ENCODE data around the gene UMPS. TPM values are rescaled to one million over a fixed set of nuclear protein-coding genes. Genes with fewer than 3 reads are reported as not detected.

UMPS gene
- total RNA-seq, 1 donor from 2014 or later, result 50.3 TPM

DNA sequence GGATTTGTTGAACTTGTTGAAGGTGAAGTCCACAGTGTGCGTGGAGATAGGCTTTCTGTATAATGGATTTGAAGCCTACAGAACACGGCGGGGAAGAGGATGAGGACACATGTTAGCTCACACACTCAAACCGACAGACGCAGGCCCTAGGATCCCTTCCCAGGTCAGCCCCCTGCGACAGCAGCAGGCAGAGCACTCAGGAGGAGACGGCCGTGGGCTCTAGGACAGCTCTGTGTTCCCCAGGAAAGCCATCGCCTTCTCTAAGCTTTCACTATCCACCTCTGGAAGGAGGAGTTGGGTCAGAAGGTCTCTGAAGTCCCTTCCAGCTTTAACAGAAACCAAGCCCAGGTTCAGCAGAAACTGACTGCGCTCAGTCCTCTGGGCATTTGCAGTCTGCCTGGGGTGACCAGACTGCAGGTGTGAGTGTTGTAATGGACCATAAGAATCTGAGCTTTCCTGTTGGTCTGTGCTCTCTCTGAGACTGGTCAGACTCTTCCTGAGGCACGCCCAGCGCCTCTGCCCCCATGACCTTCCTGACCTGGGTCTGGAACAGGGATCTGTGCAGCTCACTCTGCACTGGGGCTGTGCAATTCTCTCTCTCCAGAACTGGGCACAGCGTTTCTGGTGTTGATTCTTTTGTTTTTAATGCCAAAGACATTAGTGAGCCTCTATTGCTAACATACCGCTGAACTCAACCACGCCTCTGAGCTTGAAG, 33.5 kb downstream of the UMPS start:
- Mint-ChIP-seq H3K36me3 (ENCODE audit: insufficient read depth) (peaks cover 5% of the 10 kb centered on the region), H3K9me3 (ENCODE audit: low read depth) (no peaks in the 10 kb centered on the region), H3K4me1 (ENCODE audit: low read depth) (peaks cover 3% of the 10 kb centered on the region), H3K27me3 (peaks cover 4% of the 10 kb centered on the region), H3K4me3 (ENCODE audit: low read depth) (no peak overlapping the region), H3K27ac (peak overlapping the region; percentile 30)
- DNase-seq (ENCODE audit: low spot score, unreplicated experiment), result no peak
- TF ChIP-seq CTCF (IDR thresholded peaks at IDR 0.05; ENCODE audit: unreplicated experiment), result no peak

- no peak overlapping the region for H3K27ac Mint-ChIP-seq
- DNase-seq (ENCODE audit: low spot score, unreplicated experiment), result no peak
- peaks cover 3% of the 10 kb centered on the region for H3K4me1 Mint-ChIP-seq (ENCODE audit: low read depth)
- H3K27me3 Mint-ChIP-seq, result no peaks in the 10 kb centered on the region
- no peaks in the 10 kb centered on the region for H3K9me3 Mint-ChIP-seq (ENCODE audit: low read depth)
- H3K36me3 Mint-ChIP-seq (ENCODE audit: insufficient read depth), result peaks cover 5% of the 10 kb centered on the region
- no peak for TF ChIP-seq CTCF (IDR thresholded peaks at IDR 0.05; ENCODE audit: unreplicated experiment)
- H3K4me3 Mint-ChIP-seq (ENCODE audit: low read depth), result no peak overlapping the region
Observed at GRCh38 chr3:124764746-124765145, 34.5 kb downstream of the UMPS start.

DNA sequence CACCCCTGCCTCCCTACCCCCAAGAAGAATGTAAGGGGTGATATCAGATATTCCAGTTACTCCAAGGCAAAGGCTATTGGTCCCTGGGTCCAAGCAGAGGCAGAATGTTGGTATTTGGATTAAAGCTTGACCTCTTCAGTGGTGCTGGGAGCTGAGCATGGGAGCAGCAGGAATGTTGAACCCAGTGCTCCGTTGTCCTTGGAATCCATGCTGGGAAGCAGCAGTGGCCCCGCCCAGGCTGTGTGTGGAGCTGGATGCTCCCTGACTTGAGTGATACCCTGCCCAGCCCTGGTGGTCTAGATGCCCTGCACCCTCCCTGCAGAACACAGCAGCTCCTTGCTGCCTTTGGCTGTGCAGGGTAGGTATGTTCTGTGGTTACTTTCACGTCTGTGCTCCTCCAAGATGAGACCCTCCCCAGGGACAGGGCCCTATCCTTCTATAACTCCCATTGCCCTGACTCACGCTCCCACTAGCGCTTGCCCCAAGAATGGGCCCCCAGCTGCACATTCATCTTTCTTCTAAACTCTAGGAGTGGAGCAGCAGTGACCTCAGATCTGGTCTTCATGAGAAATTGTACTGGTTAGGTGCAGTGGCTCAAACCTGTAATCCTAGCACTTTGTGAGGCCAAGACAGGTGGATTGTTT, 35.1 kb downstream of the UMPS start:
- no peak for DNase-seq (ENCODE audit: low spot score, unreplicated experiment)
- Mint-ChIP-seq H3K4me3 (ENCODE audit: low read depth) (no peak overlapping the region), H3K27ac (no peak overlapping the region), H3K4me1 (ENCODE audit: low read depth) (peaks cover 3% of the 10 kb centered on the region), H3K27me3 (no peaks in the 10 kb centered on the region), H3K9me3 (ENCODE audit: low read depth) (no peaks in the 10 kb centered on the region), H3K36me3 (ENCODE audit: insufficient read depth) (peaks cover 5% of the 10 kb centered on the region)
- TF ChIP-seq CTCF (IDR thresholded peaks at IDR 0.05; ENCODE audit: unreplicated experiment), result no peak

DNA sequence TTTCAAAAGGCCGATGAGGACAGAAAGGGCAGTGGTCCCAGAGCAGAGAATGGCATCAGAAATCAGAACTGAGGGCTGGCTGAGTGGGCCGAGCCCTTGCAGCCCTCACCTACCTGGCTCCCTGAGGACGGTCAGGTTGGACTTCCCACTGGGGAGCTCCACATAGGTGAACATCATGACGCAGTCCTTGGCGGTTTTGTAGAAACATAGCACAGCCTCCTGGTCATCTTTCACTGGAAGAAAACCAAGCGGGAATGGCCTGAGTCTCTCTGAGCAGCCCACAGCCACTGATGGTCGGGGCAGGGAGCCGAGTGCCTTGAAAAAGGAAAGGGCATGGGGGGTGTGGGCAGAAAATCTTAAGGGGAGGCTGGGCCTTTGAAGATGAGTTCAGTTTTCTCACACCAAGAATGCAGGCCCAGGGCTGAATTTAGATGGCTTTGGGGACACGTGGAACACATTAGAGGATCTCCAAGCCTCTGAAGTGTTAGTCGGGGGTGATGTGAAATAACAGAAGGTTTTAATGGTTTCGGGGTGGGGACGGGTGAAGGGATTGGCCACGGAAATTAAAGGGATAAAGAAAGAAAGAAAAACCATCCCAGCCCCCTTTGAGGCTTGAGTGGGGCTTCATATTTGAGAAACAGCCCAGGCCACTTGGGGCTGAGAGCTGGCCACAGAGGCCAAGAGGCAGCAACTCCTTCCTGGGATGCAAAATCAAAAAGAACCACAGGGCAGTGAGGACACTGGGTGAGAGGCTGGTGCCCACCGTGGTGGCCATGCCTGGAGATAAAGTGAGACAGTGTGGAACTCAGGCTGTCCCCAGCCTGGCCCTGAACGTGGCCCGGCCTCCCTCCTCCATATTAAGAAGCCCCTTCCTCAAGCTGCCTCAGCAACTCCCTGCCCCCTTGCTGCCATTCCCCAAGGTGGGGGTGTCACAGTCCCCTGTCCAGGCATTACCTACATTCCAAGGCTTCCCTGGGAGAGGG, 36.2 kb downstream of the UMPS start:
- Mint-ChIP-seq H3K36me3 (ENCODE audit: insufficient read depth) (peaks cover 7% of the 10 kb centered on the region), H3K4me1 (ENCODE audit: low read depth) (peaks cover under 1% of the 10 kb centered on the region), H3K4me3 (ENCODE audit: low read depth) (no peak overlapping the region), H3K27ac (no peak overlapping the region), H3K9me3 (ENCODE audit: low read depth) (no peaks in the 10 kb centered on the region), H3K27me3 (no peaks in the 10 kb centered on the region)
- no peak for TF ChIP-seq CTCF (IDR thresholded peaks at IDR 0.05; ENCODE audit: unreplicated experiment)
- no peak for DNase-seq (ENCODE audit: low spot score, unreplicated experiment)

GRCh38 chr3:124767264-124767663, 37.0 kb downstream of the UMPS start:
- Mint-ChIP-seq H3K27me3 (no peaks in the 10 kb centered on the region), H3K27ac (no peak overlapping the region), H3K9me3 (ENCODE audit: low read depth) (no peaks in the 10 kb centered on the region), H3K4me1 (ENCODE audit: low read depth) (no peaks in the 10 kb centered on the region), H3K4me3 (ENCODE audit: low read depth) (no peak overlapping the region), H3K36me3 (ENCODE audit: insufficient read depth) (peaks cover 7% of the 10 kb centered on the region)
- TF ChIP-seq CTCF (IDR thresholded peaks at IDR 0.05; ENCODE audit: unreplicated experiment), result no peak
- no peak for DNase-seq (ENCODE audit: low spot score, unreplicated experiment)

Data from progenitor cell of endocrine pancreas (in vitro differentiated cells).